ENCODE measurements around the gene ARHGEF10L. TPM values are rescaled to one million over a fixed set of nuclear protein-coding genes. Genes with fewer than 3 reads are reported as not detected.

ARHGEF10L gene
- total RNA-seq = 17.2 and 35.1 TPM in 2 replicates

GRCh38 chr1:17539477-17540254, at the start of gene ARHGEF10L:
Gene ARHGEF10L (plus strand): TSS chr1:17539698. CDS start chr1:17580596, 40,898 bp downstream.

Other genes starting within 250 kb of the ARHGEF10L start
- not detected in 2 replicates for gene PADI4, start 231.5 kb upstream of the ARHGEF10L start, total RNA-seq
- gene PADI6, start 167.5 kb upstream of the ARHGEF10L start, total RNA-seq = not detected in 2 replicates
- 34.8 and 39.7 TPM in 2 replicates for gene RCC2, start 100.0 kb upstream of the ARHGEF10L start, total RNA-seq
- gene ACTL8, start 215.6 kb downstream of the ARHGEF10L start, total RNA-seq = 0.15 TPM in 1 of 2 replicates, not detected in the other

Data from smooth muscle cell of trachea (primary cell).